GM18951 (cell line): Measurements from ENCODE around the gene ABCC8.

Experiments
- POLR2A ChIP-seq: IDR thresholded peaks from 4 replicates; pipeline ENCODE4 v1.6.1; 2011; ENCODE audit warnings: mild to moderate bottlenecking; ENCODE audit not compliant: insufficient read length, insufficient read depth; ENCODE audit errors: extremely low read depth
- in situ Hi-C: fragments of 300-500 bp; cut with MboI; formaldehyde crosslinking; loops from one replicate; pipeline ENCODE4 v1.12.0; 2022; ENCODE audit warnings: low sequenced_read_pairs, mixed read lengths, inconsistent platforms; ENCODE audit not compliant: unreplicated experiment

The ABCC8 gene

GRCh38 chr11:17408026-17408425 is 68.6 kb downstream of the ABCC8 start:
- in situ Hi-C loops = no loop called here
- TF ChIP-seq POLR2A = no peak

DNA sequence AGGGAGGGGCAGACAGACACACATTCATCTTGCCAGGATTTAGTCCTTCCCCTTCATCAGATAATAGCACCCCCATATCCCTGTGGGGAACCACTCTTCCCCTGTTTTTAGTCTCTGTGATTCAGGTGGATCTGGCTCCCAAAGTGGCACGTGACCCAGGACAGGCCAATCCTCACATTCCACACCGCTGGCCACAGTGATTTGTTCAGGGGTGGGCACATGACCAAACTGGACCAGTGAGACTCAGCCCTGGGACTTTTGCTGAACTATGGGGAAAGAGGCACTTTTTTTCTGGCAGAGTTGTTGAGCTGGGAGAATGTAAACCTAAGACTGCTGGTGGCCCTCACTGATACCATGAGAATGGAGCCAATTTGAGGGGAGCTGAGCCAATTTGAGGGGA is 69.1 kb downstream of the ABCC8 start:
- in situ Hi-C loops = no loop called here
- TF ChIP-seq POLR2A = no peak

GRCh38 chr11:17406818-17407149 is 69.9 kb downstream of the ABCC8 start:
- in situ Hi-C loops = no loop called here
- no peak for TF ChIP-seq POLR2A

DNA sequence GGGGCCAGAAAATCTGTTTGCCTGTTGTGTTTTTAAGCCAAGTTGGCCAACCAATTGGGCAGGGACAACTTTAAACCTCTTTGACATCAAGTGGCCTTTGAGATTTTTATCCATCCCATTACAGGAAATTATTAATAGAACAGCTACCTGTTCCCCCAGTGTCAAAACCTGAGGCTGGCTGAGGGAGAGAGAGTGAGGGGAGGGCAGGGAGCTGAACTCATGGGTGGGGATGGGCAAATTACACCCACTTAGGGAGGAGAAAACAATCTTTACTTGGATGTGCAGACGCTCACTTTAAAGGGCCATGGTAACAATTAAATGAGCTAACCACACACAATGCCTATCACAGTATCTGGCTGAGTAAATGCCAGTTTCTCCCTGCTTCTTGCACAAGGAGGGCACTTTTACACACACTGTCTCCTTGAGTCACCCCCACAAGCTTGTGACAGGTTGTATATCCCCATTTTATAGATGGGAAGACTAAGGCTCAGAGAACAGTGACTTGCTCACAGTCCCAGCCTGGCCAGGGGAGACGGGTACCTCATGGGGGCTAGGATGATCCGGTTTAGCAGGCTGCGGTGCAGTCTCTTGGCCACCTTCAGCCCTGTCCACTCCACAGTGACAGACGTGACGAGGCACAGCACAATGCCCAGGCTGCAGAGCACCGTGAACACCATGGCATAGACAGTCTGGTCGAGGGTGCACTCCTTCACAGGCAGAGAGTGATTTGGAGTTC is 70.4 kb downstream of the ABCC8 start:
- in situ Hi-C loops = no loop called here
- TF ChIP-seq POLR2A = no peak

DNA sequence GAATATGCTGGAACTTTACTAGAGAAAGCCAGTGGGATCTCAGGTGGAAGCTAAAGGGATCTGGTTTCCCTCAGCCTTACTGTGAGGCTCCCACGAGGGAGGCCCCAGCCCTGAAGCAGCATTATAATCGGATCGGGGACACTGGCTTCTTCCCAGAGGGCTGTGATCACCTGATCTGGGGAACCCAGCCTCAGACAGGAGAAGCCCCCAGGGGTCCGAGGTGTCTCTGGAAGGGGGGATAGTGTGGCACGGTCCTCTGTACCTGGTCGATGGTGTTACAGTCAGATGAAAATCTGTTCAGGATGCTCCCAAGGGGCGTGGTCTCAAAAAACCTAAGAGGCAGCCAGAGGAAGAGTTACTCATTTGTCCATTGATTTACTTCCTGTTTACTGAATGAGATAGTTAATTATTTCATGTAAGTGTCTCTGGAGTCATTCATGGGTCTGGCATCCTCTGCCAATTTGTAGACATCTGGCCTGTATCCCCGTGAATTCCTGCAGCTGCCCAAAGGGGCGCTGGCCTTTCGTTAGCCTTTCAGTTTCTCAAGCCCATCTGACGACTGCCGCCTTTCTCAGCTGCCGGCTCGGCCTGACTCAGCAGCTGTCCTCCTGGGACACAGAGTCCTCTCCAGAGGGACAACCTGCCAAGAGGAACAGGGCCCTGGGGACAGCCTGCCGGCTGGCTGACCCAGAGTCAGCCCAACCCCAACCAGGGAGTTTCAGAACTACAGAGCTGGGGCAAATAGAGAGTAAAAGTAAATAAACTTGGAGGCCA is 71.2 kb downstream of the ABCC8 start:
- no peak for TF ChIP-seq POLR2A
- in situ Hi-C loops = no loop called here

- in situ Hi-C loops = no loop called here
- no peak for TF ChIP-seq POLR2A
Measured at GRCh38 chr11:17403980-17404759, 72.5 kb downstream of the ABCC8 start.

DNA sequence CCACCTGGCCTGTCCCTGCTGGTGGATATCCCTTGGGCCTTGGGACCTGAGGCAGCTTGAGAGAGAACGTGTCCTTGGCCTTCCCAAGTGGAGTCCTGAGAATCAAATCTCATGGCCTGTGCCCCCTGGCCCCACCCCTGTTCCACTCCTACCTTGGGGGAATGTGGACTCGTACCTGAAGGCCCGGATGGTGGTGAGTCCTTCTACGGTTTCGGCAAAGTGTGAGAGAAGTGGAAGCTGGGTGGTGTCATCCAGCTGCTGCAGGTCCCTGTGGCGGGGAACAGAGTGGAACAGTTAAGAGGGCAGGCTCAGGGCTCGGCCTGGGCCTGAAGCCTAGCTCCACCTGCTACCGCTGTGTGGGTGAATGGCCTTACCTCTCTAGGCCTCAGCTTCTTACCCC is 74.2 kb downstream of the ABCC8 start:
- no peak for TF ChIP-seq POLR2A
- in situ Hi-C loops = no loop called here

GRCh38 chr11:17401841-17402240 is 74.8 kb downstream of the ABCC8 start:
- in situ Hi-C loops = no loop called here
- TF ChIP-seq POLR2A = no peak

- no peak for TF ChIP-seq POLR2A
- in situ Hi-C loops = no loop called here
Measured at GRCh38 chr11:17401316-17401715, 75.3 kb downstream of the ABCC8 start.

DNA sequence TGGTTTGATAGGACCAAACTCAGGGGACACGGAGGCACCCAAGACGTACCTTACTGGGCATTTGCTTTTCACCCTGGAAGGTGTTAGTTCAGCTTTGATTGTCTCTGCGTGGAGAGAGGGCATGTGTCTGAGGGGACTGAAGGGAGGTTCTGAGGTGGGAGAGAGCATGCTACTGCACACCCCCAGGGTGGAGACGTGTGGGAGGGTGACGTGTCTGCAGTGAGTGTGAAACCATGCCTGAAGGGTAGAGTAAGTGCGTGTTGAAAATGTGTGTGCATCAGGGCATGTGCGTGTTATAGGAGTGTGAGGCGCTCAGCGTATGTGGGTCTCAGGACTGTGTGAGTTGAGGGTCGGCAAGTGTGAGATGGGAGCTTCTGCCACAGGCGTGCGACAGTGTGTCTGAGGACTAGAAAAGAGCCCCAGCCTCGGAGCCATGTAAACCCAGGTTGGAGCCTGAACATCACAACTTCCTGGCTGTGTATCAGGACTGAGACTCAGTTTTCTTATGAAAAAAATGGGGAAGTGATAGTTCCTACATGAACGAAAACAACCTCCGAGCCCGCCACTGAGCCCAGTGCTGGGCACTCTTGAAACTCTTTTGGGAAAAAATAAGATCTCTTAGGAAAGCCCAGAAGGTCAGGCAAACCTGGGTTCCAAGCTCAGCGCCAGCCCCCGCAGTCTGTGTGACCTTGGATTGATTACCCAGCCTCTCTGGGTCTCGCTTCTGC is 76.4 kb downstream of the ABCC8 start:
- in situ Hi-C loops = no loop called here
- no peak for TF ChIP-seq POLR2A

- in situ Hi-C loops = loop anchor here (10.0 kb wide), 1 partner anchor 116 kb away; no protein-coding TSS in a partner anchor
Measured at GRCh38 chr11:17399236-17399635, 77.4 kb downstream of the ABCC8 start.

GRCh38 chr11:17397311-17398002 is 79.2 kb downstream of the ABCC8 start:
- no peak for TF ChIP-seq POLR2A

More at GRCh38 chr11:17399236-17399635, 77.4 kb downstream of the ABCC8 start:
- TF ChIP-seq POLR2A = no peak

GRCh38 chr11:17396598-17397310 is 79.9 kb downstream of the ABCC8 start:
- in situ Hi-C loops = loop anchor here (10.0 kb wide), 1 partner anchor 118 kb away; no protein-coding TSS in a partner anchor
- TF ChIP-seq POLR2A = no peak

More at GRCh38 chr11:17397311-17398002, 79.2 kb downstream of the ABCC8 start:
- in situ Hi-C loops = loop anchor here (10.0 kb wide), 1 partner anchor 117 kb away; no protein-coding TSS in a partner anchor
